GM21737 (cell line): Measurements from ENCODE around the gene ABCC12.
"Not testable (repeated sequence)": the region's sequence is repeated elsewhere in the genome, so short reads cannot be mapped to it uniquely, and the experiment has no call there.

Experiments used
- ATAC-seq: cut with Tn5 transposase; IDR thresholded peaks from one replicate; pipeline ENCODE4 v1.9.1; 2021; ENCODE audit warnings: mild to moderate bottlenecking, moderate library complexity; ENCODE audit not compliant: unreplicated experiment

The ABCC12 gene

GRCh38 chr16:48166617-48167016 lies 10.8 kb upstream of the ABCC12 start:
- not testable (repeated sequence) for ATAC-seq

GRCh38 chr16:48165961-48166578 lies 10.3 kb upstream of the ABCC12 start:
- no peak for ATAC-seq

GRCh38 chr16:48164907-48165715 lies 9.3 kb upstream of the ABCC12 start:
- peak; percentile 74 for ATAC-seq

- no peak for ATAC-seq
These were observed 7.1 kb upstream of the ABCC12 start for GRCh38 chr16:48162839-48163410.

- no peak for ATAC-seq
These were observed 6.1 kb upstream of the ABCC12 start for GRCh38 chr16:48161906-48162305.

- ATAC-seq, result no peak
These were observed 4.8 kb upstream of the ABCC12 start for GRCh38 chr16:48160575-48160974.

- ATAC-seq, result peak; percentile 57
These were observed 2.5 kb upstream of the ABCC12 start for GRCh38 chr16:48158296-48158695.

- no peak for ATAC-seq
These were observed 2.0 kb upstream of the ABCC12 start for GRCh38 chr16:48157794-48158193.

- ATAC-seq, result no peak
These were observed 1.5 kb upstream of the ABCC12 start for GRCh38 chr16:48157302-48157701.

GRCh38 chr16:48156790-48157209 lies 1.0 kb upstream of the ABCC12 start:
- ATAC-seq, result peak; percentile 58

- ATAC-seq, result no peak
These were observed 2.0 kb downstream of the ABCC12 start for GRCh38 chr16:48153774-48154173.

- no peak for ATAC-seq
These were observed 3.6 kb downstream of the ABCC12 start for GRCh38 chr16:48152226-48152625.

GRCh38 chr16:48150707-48151106 lies 5.1 kb downstream of the ABCC12 start:
- no peak for ATAC-seq

- no peak for ATAC-seq
These were observed 9.1 kb downstream of the ABCC12 start for GRCh38 chr16:48146710-48147109.

GRCh38 chr16:48146131-48146530 lies 9.7 kb downstream of the ABCC12 start:
- ATAC-seq, result no peak

GRCh38 chr16:48143812-48144368 lies 11.9 kb downstream of the ABCC12 start:
- no peak for ATAC-seq

GRCh38 chr16:48140821-48141220 lies 15.0 kb downstream of the ABCC12 start:
- ATAC-seq, result no peak

- no peak for ATAC-seq
These were observed 16.3 kb downstream of the ABCC12 start for GRCh38 chr16:48139517-48139916.

- no peak for ATAC-seq
These were observed 17.2 kb downstream of the ABCC12 start for GRCh38 chr16:48138543-48138942.

- ATAC-seq, result no peak
These were observed 18.0 kb downstream of the ABCC12 start for GRCh38 chr16:48137822-48138221.

- no peak for ATAC-seq
These were observed 19.0 kb downstream of the ABCC12 start for GRCh38 chr16:48136547-48137360.
